ENCODE measurements around the gene MICAL2.

The MICAL2 gene

DNA sequence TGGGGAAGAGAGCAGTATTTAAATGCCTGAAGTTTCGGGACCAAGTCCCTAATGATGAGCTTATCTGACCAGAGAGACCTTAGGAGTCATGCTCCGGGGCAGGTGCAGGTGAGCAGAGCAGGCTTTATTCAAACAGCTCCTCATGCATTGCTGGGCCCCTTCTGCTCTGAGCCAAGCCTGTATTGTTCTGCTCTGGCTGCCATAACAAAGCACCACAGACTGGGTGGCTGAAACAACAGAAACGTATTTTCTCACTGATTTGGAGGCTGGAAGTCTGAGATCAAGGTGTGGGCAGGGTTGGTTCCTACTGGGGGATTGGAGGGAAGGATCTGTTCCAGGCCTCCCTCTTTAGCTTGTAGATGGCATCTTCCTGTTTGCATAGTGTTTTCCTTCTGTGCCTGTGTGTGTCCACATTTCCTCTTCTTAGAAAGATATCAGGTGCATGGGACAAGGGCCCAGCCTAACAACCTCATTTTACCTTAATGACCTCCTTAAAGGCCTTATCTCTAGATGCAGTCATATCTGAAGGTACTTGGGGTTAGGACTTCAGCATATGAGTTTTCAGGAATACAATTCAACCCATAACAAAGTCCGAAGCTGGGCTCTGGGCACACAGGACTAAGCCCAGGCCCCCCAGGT lies 169.9 kb downstream of the MICAL2 start:
- ATAC-seq (ENCODE audit: low read depth), result no peak
- Mint-ChIP-seq H3K4me3 (no peak overlapping the region), H3K27me3 (no peaks in the 10 kb centered on the region), H3K36me3 (no peaks in the 10 kb centered on the region), H3K9me3 (no peaks in the 10 kb centered on the region), H3K27ac (no peak overlapping the region), H3K4me1 (no peaks in the 10 kb centered on the region)
- no peak for DNase-seq (ENCODE audit: low spot score in 2 of 2)

DNA sequence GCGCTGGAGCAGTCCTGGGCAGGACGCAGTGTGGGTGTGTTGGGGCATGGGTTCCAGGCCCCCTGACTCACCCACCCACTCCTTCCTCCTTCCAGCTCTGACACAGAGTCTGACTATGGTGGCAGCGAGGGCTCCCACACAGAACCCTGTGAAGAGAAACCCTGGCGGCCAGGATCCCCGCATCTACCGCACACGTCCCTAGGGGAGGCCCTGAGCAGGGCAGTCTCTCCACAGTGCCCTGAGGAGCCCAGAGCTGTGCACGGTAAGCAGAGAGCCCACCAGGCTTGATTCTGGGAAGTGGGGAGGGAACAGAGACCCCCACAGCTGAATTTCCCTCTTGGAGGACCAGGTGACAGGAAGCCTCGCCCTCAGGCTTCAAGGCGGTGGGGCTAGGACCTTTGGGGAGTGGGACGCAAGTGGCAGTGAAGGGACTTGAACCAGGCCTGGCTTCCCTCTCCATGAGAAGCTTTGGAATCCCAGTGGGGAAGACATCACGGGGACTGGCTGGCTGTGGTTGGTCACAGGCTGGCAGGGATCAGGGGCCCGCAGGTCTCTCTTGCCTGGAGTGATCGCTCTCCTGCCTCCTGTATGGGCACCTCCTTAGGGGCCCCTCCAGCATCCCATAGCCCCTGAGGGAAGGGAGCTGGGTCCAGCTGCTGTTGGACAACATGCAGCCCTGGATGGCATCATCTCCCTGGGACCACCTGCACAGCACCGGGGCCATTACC lies 170.6 kb downstream of the MICAL2 start:
- DNase-seq (ENCODE audit: low spot score in 2 of 2) (no peak), ATAC-seq (ENCODE audit: low read depth) (no peak)
- Mint-ChIP-seq H3K9me3 (no peaks in the 10 kb centered on the region), H3K4me1 (no peaks in the 10 kb centered on the region), H3K27ac (no peak overlapping the region), H3K27me3 (no peaks in the 10 kb centered on the region), H3K36me3 (no peaks in the 10 kb centered on the region), H3K4me3 (no peak overlapping the region)

DNA sequence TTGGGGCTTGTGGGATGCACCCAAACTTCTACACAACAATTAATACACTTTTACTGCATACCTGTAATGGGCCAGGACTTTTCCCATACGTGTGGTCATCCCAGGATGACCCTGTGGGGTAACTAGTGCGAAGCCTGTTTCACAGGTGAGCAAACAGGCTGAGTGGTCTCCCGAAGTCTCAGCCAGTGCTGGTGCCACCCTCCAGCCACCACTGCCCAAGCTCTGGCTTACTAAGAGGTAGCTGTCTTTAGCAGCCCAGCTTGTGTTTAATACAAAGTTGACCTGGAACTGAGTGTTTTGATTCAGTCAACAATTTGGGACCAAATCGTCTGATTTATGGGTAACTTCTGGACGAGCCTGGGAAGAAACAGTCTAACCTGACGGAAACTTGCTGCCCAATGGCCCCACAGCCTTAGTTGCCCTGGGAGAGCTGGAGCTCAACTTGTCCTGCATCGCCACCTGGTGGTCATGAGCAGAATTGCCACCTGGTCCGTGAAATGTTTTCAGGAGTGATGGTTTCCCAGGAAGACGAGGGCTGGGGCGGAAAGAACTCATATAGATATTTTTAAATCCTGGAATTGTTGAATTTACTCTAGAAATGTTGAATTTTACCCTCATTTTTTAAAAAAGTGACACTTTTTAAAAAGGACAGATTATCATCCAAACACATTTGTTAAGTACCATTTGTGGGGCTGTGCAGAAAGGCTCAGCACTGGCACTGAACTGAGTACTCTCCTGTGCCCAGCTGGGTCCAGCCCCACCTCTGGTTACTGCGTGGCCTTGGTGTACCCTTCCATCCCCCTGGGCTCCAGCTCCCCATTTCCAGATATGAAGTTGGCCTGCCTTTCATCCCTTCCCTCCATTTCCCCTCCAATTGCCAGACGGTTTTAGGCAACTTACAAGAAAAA lies 171.4 kb downstream of the MICAL2 start:
- ATAC-seq (ENCODE audit: low read depth) (peak; percentile 41), DNase-seq (ENCODE audit: low spot score in 2 of 2) (peak; percentile 64 to 70)
- no peaks in the 10 kb centered on the region for H3K9me3 Mint-ChIP-seq
- H3K4me1 Mint-ChIP-seq, result no peaks in the 10 kb centered on the region
- no peak overlapping the region for H3K4me3 Mint-ChIP-seq
- H3K27me3 Mint-ChIP-seq, result no peaks in the 10 kb centered on the region
- H3K27ac Mint-ChIP-seq, result no peak overlapping the region
- H3K36me3 Mint-ChIP-seq, result no peaks in the 10 kb centered on the region

DNA sequence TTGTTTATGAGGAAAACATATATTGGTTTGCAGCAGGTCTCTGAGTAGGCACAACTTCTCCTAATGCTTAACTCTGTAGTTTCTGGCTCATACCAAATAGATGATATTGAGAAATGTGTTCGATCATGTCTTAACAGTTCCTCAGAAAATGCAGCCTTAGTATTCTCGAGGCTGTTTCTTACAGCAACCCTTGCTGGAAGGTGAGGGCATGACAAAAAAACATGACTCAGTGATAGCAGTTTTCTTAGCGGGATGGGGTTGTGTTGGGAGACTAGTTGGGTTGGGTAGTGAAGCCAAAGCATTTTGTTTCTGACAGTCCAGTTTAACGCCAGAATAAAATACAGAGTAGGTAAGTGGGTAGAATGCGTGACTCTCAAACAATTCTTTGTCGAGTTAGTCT lies 172.3 kb downstream of the MICAL2 start:
- H3K4me1 Mint-ChIP-seq, result no peaks in the 10 kb centered on the region
- H3K27ac Mint-ChIP-seq, result no peak overlapping the region
- ATAC-seq (ENCODE audit: low read depth) (no peak), DNase-seq (ENCODE audit: low spot score in 2 of 2) (no peak)
- no peak overlapping the region for H3K4me3 Mint-ChIP-seq
- H3K9me3 Mint-ChIP-seq, result no peaks in the 10 kb centered on the region
- H3K36me3 Mint-ChIP-seq, result no peaks in the 10 kb centered on the region
- H3K27me3 Mint-ChIP-seq, result peaks cover 2% of the 10 kb centered on the region

DNA sequence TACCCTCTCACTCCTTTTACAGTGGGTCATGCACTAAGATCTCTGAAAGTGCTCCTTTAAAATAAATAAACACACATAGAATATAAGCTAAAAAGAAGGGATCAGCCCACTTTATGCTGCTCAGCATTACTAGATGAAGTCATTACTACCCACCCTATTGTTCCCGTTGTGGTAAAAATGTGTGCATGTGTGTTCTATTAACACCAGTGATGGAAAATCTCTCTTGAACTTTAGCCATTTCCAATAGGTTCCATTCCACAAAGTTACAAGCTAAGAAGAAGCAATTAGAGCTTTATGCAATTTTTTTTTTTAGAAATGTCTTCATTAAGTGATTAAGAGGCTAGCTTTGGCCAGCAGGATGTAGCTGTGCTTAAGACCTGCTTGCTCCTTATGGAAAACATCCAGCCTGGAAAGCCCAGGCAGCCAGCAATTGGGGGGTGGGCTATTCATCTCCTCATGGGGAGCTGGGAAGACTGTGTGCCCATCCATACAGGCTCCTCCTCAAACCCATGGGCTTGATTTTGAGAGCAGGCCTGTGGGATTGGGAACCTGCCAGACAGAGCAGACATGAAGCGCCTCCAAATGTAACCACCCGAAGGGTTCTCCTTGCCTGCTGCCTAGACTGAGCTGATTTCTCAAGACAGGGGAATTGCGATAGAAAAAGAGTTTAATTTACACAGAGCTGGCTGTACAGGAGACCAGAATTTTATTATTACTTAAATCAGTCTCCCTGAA lies 174.1 kb downstream of the MICAL2 start:
- no peaks in the 10 kb centered on the region for H3K36me3 Mint-ChIP-seq
- H3K27ac Mint-ChIP-seq, result no peak overlapping the region
- H3K9me3 Mint-ChIP-seq, result no peaks in the 10 kb centered on the region
- no peak overlapping the region for H3K4me3 Mint-ChIP-seq
- ATAC-seq (ENCODE audit: low read depth) (no peak), DNase-seq (ENCODE audit: low spot score in 2 of 2) (no peak)
- peaks cover 2% of the 10 kb centered on the region for H3K27me3 Mint-ChIP-seq
- H3K4me1 Mint-ChIP-seq, result no peaks in the 10 kb centered on the region

DNA sequence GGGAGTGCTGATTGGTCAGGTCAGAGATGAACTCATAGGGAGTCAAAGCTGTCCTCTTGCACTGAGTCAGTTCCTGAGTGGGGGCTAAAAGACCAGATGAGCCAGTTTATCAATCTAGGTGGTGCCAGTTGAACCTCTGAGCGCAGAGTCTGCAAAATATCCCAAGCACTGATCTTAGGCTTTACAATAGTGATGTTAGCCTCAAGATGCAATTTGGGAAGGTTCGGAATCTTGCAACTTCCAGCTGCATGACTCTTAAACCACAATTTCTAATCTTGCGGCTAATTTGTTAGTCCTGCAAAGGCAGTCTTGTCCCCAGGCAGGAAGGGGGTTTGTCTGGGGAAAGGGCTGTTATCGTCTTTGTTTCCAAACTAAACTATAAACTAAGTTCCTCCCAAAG lies 174.7 kb downstream of the MICAL2 start:
- no peak overlapping the region for H3K27ac Mint-ChIP-seq
- no peak overlapping the region for H3K4me3 Mint-ChIP-seq
- peaks cover 2% of the 10 kb centered on the region for H3K27me3 Mint-ChIP-seq
- H3K36me3 Mint-ChIP-seq, result no peaks in the 10 kb centered on the region
- ATAC-seq (ENCODE audit: low read depth) (no peak), DNase-seq (ENCODE audit: low spot score in 2 of 2) (no peak)
- peaks cover 2% of the 10 kb centered on the region for H3K4me1 Mint-ChIP-seq
- no peaks in the 10 kb centered on the region for H3K9me3 Mint-ChIP-seq

DNA sequence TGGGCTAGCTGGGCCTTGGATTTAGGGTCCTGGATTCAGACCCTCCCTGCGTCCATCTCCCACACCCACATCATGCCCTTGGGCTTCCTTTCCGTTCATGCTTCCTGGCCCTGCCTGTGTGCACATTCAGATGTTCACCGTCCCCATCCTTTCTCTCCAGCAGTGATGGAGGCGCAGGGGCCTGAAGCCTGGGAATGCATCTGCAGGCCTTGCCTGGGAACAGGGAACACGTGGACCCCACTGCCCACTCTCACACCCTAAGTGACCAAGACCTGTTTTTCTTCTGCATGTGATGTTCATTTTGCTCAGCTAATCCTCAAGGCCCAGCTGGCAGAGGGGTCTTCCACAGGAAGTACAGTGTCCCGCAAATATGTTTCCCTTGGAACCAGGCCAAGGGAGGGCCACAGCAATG lies 175.4 kb downstream of the MICAL2 start:
- no peak for ATAC-seq (ENCODE audit: low read depth)
- peaks cover 5% of the 10 kb centered on the region for H3K4me1 Mint-ChIP-seq
- DNase-seq (ENCODE audit: low spot score in 2 of 2), result no peak
- H3K36me3 Mint-ChIP-seq, result no peaks in the 10 kb centered on the region
- H3K27ac Mint-ChIP-seq, result no peak overlapping the region
- no peaks in the 10 kb centered on the region for H3K9me3 Mint-ChIP-seq
- H3K4me3 Mint-ChIP-seq, result no peak overlapping the region
- H3K27me3 Mint-ChIP-seq, result peaks cover 2% of the 10 kb centered on the region

DNA sequence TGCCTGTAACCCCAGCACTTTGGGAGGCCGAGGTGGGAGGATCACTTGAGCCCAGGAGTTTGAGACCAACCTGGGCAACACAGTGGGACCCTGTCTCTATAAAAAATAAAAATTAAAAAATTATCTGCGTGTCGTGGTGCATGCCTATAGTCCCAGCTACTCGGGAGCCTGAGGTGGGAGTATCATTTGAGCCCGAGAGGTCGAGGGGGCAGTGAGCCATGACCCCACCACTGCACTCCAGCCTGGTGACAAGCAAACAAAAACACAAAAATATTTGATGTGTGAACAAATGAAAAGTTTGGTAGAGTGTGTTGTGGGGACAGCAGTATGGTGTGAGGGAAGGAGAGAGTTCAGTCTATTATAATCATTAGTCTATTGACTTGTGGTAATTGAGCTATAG lies 176.2 kb downstream of the MICAL2 start:
- ATAC-seq (ENCODE audit: low read depth) (no peak), DNase-seq (ENCODE audit: low spot score in 2 of 2) (no peak)
- H3K27me3 Mint-ChIP-seq, result peaks cover 2% of the 10 kb centered on the region
- H3K4me3 Mint-ChIP-seq, result no peak overlapping the region
- no peaks in the 10 kb centered on the region for H3K36me3 Mint-ChIP-seq
- H3K27ac Mint-ChIP-seq, result no peak overlapping the region
- no peaks in the 10 kb centered on the region for H3K9me3 Mint-ChIP-seq
- peaks cover 5% of the 10 kb centered on the region for H3K4me1 Mint-ChIP-seq

DNA sequence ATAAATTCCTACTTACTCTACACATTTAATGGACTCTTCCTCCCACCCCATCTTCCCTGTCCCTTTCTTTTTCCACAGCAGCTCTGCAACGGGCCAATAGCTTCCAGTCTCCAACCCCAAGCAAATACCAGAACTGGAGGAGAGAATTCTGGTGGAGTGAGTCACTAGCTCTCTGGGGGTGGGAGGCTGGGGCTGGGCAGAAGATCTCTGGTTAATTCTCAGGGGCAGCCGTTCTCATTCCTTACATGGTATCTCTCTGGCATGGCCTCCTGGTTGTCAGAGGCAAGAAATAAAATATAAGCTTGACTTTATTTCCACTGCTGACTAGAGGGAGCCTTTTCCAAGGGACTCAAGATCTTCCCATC lies 176.6 kb downstream of the MICAL2 start:
- Mint-ChIP-seq H3K9me3 (no peaks in the 10 kb centered on the region), H3K27me3 (peaks cover 2% of the 10 kb centered on the region), H3K4me1 (peaks cover 5% of the 10 kb centered on the region), H3K27ac (no peak overlapping the region), H3K4me3 (no peak overlapping the region), H3K36me3 (no peaks in the 10 kb centered on the region)
- ATAC-seq (ENCODE audit: low read depth) (no peak), DNase-seq (ENCODE audit: low spot score in 2 of 2) (no peak)

DNA sequence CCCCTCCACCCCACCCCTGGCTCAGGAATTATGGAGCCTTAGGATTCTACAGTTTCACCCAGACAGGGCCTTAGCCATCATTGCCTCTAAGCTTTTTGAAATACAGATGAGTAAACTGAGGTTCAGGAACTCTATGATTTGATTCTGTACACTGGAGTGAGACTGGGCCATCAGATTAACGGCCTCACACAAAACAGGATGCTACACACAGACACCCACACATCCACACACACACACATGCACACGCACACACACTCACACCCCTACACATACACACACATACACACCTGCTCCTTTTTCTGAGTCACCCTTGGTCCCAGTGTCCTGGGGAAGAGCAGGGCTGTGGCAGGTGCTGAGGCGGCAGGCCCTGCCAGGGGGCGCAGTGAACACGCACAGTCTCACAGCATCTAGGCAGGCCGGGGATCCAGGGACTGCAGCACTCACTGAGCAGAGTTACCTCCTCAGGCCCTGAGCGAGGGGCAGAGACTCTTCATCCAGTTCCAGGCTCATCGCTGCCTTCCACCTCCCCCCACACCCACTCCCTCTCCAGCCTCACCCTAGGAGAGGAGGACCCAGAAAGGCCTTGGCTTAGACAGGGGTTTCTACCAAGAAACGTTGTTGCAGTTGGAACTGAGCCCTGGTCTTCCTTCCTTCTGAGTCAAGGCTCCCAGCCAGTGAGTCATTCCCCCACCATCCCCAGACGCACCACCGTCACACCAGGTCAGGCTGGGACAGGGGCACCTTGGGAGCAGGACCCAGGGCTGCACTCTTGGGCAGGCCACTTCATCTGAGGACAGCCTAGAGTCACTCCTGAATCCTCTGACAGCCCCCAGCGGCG lies 177.2 kb downstream of the MICAL2 start:
- Mint-ChIP-seq H3K9me3 (no peaks in the 10 kb centered on the region), H3K4me1 (peaks cover 5% of the 10 kb centered on the region), H3K27ac (no peak overlapping the region), H3K27me3 (peaks cover 2% of the 10 kb centered on the region), H3K4me3 (no peak overlapping the region), H3K36me3 (no peaks in the 10 kb centered on the region)
- ATAC-seq (ENCODE audit: low read depth), result no peak
- DNase-seq (ENCODE audit: low spot score in 2 of 2), result no peak

DNA sequence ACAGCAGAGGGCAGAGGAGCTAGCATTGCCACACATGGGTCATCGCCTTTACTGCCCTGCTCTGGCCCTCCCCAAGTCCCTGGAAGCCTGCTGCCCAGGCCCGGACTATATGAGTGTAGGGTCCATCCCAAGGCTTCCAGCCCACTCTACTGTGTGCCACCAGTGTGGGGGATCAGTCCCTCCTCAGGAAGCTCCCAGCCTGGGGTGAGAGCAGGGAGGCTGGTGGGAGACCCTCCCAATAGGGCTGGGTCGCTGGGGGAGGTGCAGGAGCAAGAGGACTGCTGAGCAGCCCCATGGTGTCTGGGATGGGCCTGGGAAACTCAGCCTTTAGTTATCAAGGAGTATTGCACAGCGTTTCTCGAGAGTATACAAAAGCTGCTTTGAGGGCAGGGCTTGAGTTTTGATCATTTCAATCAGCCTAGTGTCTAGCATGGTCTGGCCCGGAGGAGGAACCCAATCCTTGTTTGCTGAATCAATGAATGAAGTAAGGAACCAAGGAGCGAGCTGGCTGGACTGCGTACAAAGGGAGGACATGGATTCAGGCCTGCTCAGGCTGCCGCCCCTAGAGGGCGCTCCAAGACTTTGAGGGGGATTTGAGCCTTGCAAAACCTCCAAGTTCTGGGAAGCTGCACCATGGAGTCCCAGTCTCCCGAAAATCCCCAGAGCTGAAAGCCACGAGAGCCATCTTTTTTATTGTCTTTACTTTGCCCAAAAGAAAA lies 178.0 kb downstream of the MICAL2 start:
- no peak for ATAC-seq (ENCODE audit: low read depth)
- Mint-ChIP-seq H3K4me3 (no peak overlapping the region), H3K27ac (no peak overlapping the region)

DNA sequence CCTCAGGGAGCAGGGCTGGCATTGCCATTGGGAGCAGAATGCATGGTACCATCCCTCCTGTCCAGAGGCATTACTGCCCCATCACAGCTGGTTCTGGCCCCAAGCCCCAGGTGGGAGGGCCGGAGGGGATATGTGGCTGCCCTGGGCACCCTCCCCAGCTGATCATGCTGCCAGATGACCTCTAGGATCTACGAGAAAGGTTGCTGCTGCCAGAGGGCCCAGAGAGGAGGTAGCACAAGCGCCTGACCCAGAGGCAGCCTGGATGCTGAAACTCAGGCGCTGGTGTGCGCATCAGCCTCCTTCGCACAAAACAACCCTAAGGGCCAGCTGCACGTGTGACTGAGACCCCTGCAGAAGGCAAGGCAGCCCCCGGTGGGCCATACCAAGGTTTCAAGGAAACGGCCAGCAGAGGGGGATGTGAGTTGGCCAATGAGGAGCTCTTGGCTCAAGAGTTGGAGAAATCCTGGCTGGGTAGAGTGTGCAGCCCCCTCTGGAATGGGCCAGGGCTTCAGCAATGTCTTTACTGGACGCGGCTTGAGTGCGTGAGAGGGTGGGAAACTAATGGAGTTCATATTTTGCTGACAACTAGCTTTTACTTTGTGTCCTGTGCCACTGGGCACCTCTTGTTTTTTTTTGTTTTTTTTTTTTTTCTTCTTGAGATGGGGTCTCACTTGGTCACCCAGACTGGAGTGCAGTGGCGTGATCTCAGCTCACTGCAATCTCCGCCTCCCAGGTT lies 178.7 kb downstream of the MICAL2 start:
- DNase-seq (ENCODE audit: low spot score in 2 of 2) (no peak), ATAC-seq (ENCODE audit: low read depth) (no peak)
- Mint-ChIP-seq H3K9me3 (no peaks in the 10 kb centered on the region), H3K36me3 (no peaks in the 10 kb centered on the region), H3K4me3 (no peak overlapping the region), H3K27ac (no peak overlapping the region), H3K4me1 (peaks cover 5% of the 10 kb centered on the region), H3K27me3 (peaks cover 2% of the 10 kb centered on the region)

More for the DNA sequence above, 178.0 kb downstream of the MICAL2 start:
- no peak for DNase-seq (ENCODE audit: low spot score in 2 of 2)
- H3K36me3 Mint-ChIP-seq, result no peaks in the 10 kb centered on the region
- H3K9me3 Mint-ChIP-seq, result no peaks in the 10 kb centered on the region
- peaks cover 2% of the 10 kb centered on the region for H3K27me3 Mint-ChIP-seq
- H3K4me1 Mint-ChIP-seq, result peaks cover 5% of the 10 kb centered on the region

Data from memory B cell (primary cell).